HepG2 (cell line): ENCODE measurements around the gene DGAT2L6. TPM values are rescaled to one million over a fixed set of nuclear protein-coding genes. Genes with fewer than 3 reads are reported as not detected.

Experiments used
- HMG20A ChIP-seq: IDR thresholded peaks from 2 replicates; pipeline ENCODE4 v1.6.1; 2016; ENCODE audit warnings: borderline replicate concordance
- HNF4G ChIP-seq, 2 experiments: sonication (generic) in 1 of 2; formaldehyde crosslinking in 1 of 2; IDR thresholded peaks; 2 replicates each; pipeline versions ENCODE4 v1.4.0 to v1.6.1; 2011 to 2020; ENCODE audit warnings: borderline replicate concordance in 2 of 2, low read depth in 2 of 2, mild to moderate bottlenecking in 2 of 2, low read length in 1 of 2, missing genetic modification reagents in 1 of 2, moderate library complexity in 1 of 2
- KDM6A ChIP-seq: IDR thresholded peaks from 2 replicates; pipeline ENCODE4 v1.6.1; 2016; ENCODE audit warnings: low read depth
- MED13 ChIP-seq: sonication (generic); formaldehyde crosslinking; IDR thresholded peaks from 2 replicates; pipeline ENCODE4 v1.5.0; 2020; ENCODE audit warnings: missing genetic modification reagents
- NFYB ChIP-seq: sonication (generic); formaldehyde crosslinking; IDR thresholded peaks from 2 replicates; pipeline ENCODE4 v1.4.0; 2020; ENCODE audit warnings: missing genetic modification reagents
- NR2C2 ChIP-seq: sonication (generic); formaldehyde crosslinking; IDR thresholded peaks from 2 replicates; pipeline ENCODE4 v1.4.0; 2020; ENCODE audit warnings: missing genetic modification reagents, mild to moderate bottlenecking, moderate library complexity, borderline replicate concordance
- SRSF4 ChIP-seq: fragments of 200-400 bp; formaldehyde crosslinking; IDR thresholded peaks from one replicate; pipeline ENCODE4 v1.6.1; 2018; ENCODE audit warnings: mild to moderate bottlenecking, low read depth, low read length, moderate library complexity; ENCODE audit not compliant: poor library complexity, severe bottlenecking
- XBP1 ChIP-seq: sonication (generic); formaldehyde crosslinking; IDR thresholded peaks from 2 replicates; pipeline ENCODE4 v1.5.0; 2020; ENCODE audit warnings: missing genetic modification reagents
- ZFY ChIP-seq: sonication (generic); formaldehyde crosslinking; IDR thresholded peaks from 2 replicates; pipeline ENCODE4 v1.4.0; 2020; ENCODE audit warnings: missing genetic modification reagents
- ZNF264 ChIP-seq: sonication (generic); formaldehyde crosslinking; IDR thresholded peaks from 2 replicates; pipeline ENCODE4 v1.4.0; 2020; ENCODE audit warnings: missing genetic modification reagents
- ZNF326 ChIP-seq: sonication (generic); formaldehyde crosslinking; IDR thresholded peaks from 2 replicates; pipeline ENCODE4 v1.4.0; 2020; ENCODE audit warnings: missing genetic modification reagents, borderline replicate concordance
- ZNF549 ChIP-seq: sonication (generic); formaldehyde crosslinking; IDR thresholded peaks from 2 replicates; pipeline ENCODE4 v1.5.0; 2020; ENCODE audit warnings: missing genetic modification reagents
- ZNF615 ChIP-seq: sonication (generic); formaldehyde crosslinking; IDR thresholded peaks from 2 replicates; pipeline ENCODE4 v1.5.0; 2020; ENCODE audit warnings: mild to moderate bottlenecking, missing genetic modification reagents, borderline replicate concordance
- ZNF776 ChIP-seq: sonication (generic); formaldehyde crosslinking; IDR thresholded peaks from 2 replicates; pipeline ENCODE4 v1.4.0; 2020; ENCODE audit warnings: mild to moderate bottlenecking, missing genetic modification reagents
- polyA plus RNA-seq, 8 experiments: library from polyadenylated mRNA; depleted of rRNA in 3 of 8; stranded (reverse) in 7 of 8; unstranded in 1 of 8; fragments of >200 nt; fragmentation: Illumina TruSeq in 4 of 8; extraction: Trizol in 4 of 8; gene quantifications; 2 replicates each; pipeline versions ENCODE4 v1.2.1 to v1.2.3, GENCODE V29; 2011 to 2016; ENCODE audit warnings: low read depth in 4 of 8, missing spikeins in 1 of 8, mixed read lengths in 1 of 8; ENCODE audit not compliant: insufficient read depth in 1 of 8
- total RNA-seq, 5 experiments: library from RNA; depleted of rRNA; stranded (reverse); fragments of >200 nt; fragmentation: Illumina TruSeq; extraction: Trizol; gene quantifications; 2 replicates each; pipeline ENCODE4 v1.2.3, GENCODE V29; 2016; ENCODE audit warnings: low read depth in 1 of 5
- TF ChIP-seq, protein P1 (sequence below): sonication (generic); formaldehyde crosslinking; IDR thresholded peaks from 2 replicates; pipeline ENCODE4 v1.5.0; 2020; ENCODE audit warnings: missing genetic modification reagents
- TF ChIP-seq, protein P2 (sequence below): sonication (generic); formaldehyde crosslinking; IDR thresholded peaks from 2 replicates; pipeline ENCODE4 v1.8.0; 2022; ENCODE audit warnings: missing genetic modification reagents, low read depth, mild to moderate bottlenecking, borderline replicate concordance
- TF ChIP-seq, protein P3 (sequence below): sonication (generic); formaldehyde crosslinking; IDR thresholded peaks from 2 replicates; pipeline ENCODE4 v1.5.0; 2020; ENCODE audit warnings: mild to moderate bottlenecking, missing genetic modification reagents
- TF ChIP-seq, protein P4 (sequence below): sonication (generic); formaldehyde crosslinking; IDR thresholded peaks from 2 replicates; pipeline ENCODE4 v1.8.0; 2022; ENCODE audit warnings: mild to moderate bottlenecking, missing genetic modification reagents, moderate library complexity

Gene DGAT2L6
- total and polyA plus RNA-seq, 2 of the 13 experiments (the other 11 are each of a cell fraction or from before 2014, with no cell fraction given), result not detected

DNA sequence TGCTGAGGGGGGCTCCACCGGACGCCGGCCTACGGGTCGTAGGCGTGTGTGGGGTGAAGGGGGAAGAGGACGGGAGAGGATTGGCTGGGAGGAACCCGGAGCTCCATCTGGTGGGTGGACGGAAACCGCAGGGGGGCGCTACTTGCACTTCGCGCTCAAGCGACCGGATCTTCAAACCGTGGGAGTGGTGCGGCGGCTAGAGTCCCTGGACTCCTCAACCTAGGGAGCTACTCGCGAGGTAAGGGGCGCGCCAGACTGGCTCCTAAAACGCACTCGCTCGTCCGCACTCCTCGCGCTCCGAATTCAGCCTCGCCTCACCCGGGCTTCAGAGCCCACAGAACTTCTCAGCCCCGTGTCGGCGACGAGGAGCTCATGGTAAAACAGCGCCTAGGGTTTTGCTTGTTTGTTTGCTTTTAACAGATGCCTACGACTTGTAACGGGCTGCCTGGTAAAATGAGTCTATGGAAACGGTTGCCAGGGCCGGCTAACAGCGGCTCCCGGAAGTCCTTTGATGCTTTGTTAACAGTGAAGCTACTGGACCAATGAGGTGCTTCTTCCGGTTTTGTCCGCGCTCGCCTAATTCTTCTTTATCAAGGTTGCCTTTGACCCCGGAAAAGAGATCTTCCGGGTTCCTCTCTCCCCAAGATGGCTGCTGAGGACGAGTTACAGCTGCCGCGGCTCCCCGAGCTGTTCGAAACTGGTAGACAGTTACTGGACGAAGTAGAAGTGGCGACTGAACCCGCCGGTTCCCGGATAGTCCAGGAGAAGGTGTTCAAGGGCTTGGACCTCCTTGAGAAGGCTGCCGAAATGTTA, 43.8 kb upstream of the DGAT2L6 start, which contains the start of gene IGBP1 (continued):
- TF ChIP-seq ZNF264 (no peak), ZNF326 (CRISPR knock-in tag) (no peak), XBP1 (CRISPR knock-in tag) (no peak), ZNF776 (no peak), MED13 (CRISPR knock-in tag) (no peak), NFYB (CRISPR knock-in tag) (peak; percentile 68), HMG20A (CRISPR knock-in tag) (no peak), NR2C2 (CRISPR knock-in tag) (peak; percentile 98), ZFY (no peak), KDM6A (no peak), ZNF549 (CRISPR knock-in tag) (no peak), HNF4G (IDR thresholded peaks at IDR 0.05; ENCODE audit: borderline replicate concordance, low read depth, low read length) (no peak), HNF4G (CRISPR knock-in tag; IDR thresholded peaks at IDR 0.05; ENCODE audit: borderline replicate concordance, low read depth) (no peak), ZNF615 (CRISPR knock-in tag) (no peak), SRSF4 (no peak)
- TF ChIP-seq, protein P1, sequence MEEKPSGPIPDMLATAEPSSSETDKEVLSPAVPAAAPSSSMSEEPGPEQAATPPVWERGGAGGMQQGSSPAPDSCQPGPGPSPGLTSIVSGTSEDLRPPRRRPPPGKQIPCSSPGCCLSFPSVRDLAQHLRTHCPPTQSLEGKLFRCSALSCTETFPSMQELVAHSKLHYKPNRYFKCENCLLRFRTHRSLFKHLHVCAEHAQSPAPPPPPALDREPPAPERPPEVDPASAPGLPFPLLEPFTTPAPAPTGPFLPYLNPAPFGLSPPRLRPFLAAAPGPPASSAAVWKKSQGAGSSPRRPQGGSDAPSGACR (CRISPR knock-in tag), result no peak
- TF ChIP-seq, protein P2, sequence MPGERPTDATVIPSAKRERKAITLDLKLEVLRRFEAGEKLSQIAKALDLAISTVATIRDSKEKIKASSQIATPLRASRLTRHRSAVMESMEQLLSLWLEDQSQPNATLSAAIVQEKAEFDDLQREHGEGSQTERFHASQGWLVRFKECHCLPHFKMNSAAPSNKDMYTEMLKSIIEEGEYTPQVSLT, result no peak
- TF ChIP-seq, protein P3, sequence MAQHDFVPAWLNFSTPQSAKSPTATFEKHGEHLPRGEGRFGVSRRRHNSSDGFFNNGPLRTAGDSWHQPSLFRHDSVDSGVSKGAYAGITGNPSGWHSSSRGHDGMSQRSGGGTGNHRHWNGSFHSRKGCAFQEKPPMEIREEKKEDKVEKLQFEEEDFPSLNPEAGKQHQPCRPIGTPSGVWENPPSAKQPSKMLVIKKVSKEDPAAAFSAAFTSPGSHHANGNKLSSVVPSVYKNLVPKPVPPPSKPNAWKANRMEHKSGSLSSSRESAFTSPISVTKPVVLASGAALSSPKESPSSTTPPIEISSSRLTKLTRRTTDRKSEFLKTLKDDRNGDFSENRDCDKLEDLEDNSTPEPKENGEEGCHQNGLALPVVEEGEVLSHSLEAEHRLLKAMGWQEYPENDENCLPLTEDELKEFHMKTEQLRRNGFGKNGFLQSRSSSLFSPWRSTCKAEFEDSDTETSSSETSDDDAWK (CRISPR knock-in tag), result no peak
- TF ChIP-seq, protein P4, sequence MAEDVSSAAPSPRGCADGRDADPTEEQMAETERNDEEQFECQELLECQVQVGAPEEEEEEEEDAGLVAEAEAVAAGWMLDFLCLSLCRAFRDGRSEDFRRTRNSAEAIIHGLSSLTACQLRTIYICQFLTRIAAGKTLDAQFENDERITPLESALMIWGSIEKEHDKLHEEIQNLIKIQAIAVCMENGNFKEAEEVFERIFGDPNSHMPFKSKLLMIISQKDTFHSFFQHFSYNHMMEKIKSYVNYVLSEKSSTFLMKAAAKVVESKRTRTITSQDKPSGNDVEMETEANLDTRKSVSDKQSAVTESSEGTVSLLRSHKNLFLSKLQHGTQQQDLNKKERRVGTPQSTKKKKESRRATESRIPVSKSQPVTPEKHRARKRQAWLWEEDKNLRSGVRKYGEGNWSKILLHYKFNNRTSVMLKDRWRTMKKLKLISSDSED (CRISPR knock-in tag), result no peak
